Nephron (organoid): ENCODE results near the gene MINPP1.
A peak's percentile ranks its signal among the peaks of the same experiment; 100 is the strongest.

Experiments used
- H3K27ac Mint-ChIP-seq, 3 experiments: 2 replicates each; pipeline ENCODE4 v1.8.0; 2020; ENCODE audit warnings: mixed read lengths in 3 of 3, mild to moderate bottlenecking in 2 of 3, moderate library complexity in 1 of 3
- H3K27me3 Mint-ChIP-seq: 2 replicates; pipeline ENCODE4 v1.8.0; 2021; ENCODE audit warnings: low read depth, mild to moderate bottlenecking, moderate library complexity, mixed read lengths
- H3K36me3 Mint-ChIP-seq: 2 replicates; pipeline ENCODE4 v1.8.0; 2020; ENCODE audit warnings: low read depth, mixed read lengths
- H3K4me1 Mint-ChIP-seq: 2 replicates; pipeline ENCODE4 v1.8.0; 2020; ENCODE audit warnings: mixed read lengths
- H3K4me3 Mint-ChIP-seq, 3 experiments: 2 replicates each; pipeline ENCODE4 v1.8.0; 2020; ENCODE audit warnings: mild to moderate bottlenecking in 3 of 3, mixed read lengths in 3 of 3, moderate library complexity in 2 of 3
- H3K9me3 Mint-ChIP-seq: 2 replicates; pipeline ENCODE4 v1.8.0; 2020; ENCODE audit warnings: mixed read lengths
- TF ChIP-seq, protein P1 (sequence below), 3 experiments: fragments of 200-600 bp; sonication (generic); IDR thresholded peaks; one replicate each; pipeline ENCODE4 v1.5.0; 2021; ENCODE audit warnings: antibody characterized with exemption in 3 of 3; ENCODE audit not compliant: unreplicated experiment in 3 of 3

MINPP1 gene

DNA sequence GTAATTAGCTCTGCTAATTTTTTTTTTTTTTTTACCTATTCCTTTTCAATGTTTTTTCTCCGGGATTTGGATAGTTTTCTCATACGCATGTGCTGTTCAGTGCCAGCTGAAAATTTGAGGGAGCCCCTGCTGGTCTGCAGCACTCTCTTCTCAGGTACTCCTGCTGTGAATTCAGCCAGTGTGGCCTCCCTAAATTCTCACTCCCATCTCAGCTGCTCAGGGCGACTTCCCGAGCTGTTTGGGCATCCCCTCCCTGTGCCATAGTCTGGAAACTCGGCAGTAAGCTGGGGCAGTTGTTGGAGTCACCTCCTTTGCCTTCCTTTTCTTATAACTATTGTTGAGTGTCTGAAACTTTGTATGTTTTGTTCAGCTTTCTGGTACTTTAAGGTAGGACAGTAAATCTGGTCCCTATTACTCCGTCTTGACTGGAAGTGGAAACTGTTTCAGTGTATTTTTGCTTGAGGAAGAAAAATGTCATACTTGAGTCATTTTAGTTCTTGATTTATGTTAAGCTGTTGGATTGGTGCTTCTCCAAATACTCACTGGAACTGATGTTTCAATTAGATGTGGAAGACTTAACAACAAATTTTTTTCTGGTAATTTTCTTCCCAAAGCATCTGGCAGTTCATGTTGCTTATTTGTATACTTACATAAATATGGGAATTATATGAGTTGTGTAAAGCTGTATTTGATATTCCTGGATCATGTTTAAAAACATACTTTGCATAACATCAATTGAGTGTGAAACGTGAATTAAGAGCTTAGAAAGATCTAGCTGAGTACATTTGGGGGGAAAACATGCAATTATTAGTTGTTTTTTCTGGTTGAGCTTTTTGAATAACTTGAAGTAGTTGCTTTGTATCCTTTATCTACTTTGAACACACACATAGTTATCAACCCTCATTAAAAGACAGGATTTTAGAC, 33.7 kb downstream of the MINPP1 start:
- Mint-ChIP-seq H3K27me3 (peaks cover 2% of the 10 kb centered on the region), H3K4me3 (no peak overlapping the region), H3K4me1 (peaks cover 7% of the 10 kb centered on the region), H3K27ac (peak overlapping the region in 2 of 3 experiments; percentile 49 to 55), H3K36me3 (peaks cover 51% of the 10 kb centered on the region), H3K9me3 (peaks cover 14% of the 10 kb centered on the region)
- TF ChIP-seq, protein P1, sequence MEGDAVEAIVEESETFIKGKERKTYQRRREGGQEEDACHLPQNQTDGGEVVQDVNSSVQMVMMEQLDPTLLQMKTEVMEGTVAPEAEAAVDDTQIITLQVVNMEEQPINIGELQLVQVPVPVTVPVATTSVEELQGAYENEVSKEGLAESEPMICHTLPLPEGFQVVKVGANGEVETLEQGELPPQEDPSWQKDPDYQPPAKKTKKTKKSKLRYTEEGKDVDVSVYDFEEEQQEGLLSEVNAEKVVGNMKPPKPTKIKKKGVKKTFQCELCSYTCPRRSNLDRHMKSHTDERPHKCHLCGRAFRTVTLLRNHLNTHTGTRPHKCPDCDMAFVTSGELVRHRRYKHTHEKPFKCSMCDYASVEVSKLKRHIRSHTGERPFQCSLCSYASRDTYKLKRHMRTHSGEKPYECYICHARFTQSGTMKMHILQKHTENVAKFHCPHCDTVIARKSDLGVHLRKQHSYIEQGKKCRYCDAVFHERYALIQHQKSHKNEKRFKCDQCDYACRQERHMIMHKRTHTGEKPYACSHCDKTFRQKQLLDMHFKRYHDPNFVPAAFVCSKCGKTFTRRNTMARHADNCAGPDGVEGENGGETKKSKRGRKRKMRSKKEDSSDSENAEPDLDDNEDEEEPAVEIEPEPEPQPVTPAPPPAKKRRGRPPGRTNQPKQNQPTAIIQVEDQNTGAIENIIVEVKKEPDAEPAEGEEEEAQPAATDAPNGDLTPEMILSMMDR (IDR thresholded peaks at IDR 0.05; ENCODE audit: unreplicated experiment in 3 of 3): no peak

DNA sequence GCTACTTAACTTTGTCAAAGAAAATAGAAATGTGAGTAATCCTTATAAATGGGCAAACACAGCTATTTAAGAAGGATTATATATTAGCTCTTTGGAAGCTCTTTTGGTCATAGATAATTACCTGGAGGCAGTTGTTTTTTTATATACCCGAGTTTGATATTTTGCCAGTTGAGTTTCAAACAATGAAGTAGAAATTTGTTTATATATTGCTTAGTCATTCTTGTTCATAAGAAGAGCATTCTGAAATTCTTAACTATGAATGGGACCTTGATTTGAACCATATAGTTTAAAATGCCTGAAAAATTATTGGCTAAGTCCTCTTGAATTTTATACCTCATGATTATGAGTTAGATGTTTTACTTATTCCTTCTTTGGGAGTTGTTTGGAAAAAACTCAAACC, 36.4 kb downstream of the MINPP1 start:
- TF ChIP-seq, protein P1 (IDR thresholded peaks at IDR 0.05; ENCODE audit: unreplicated experiment in 3 of 3): no peak
- peaks cover 14% of the 10 kb centered on the region for H3K9me3 Mint-ChIP-seq
- H3K27ac Mint-ChIP-seq: no peak overlapping the region
- H3K36me3 Mint-ChIP-seq: peaks cover 61% of the 10 kb centered on the region
- no peak overlapping the region for H3K4me3 Mint-ChIP-seq
- H3K4me1 Mint-ChIP-seq: peaks cover 7% of the 10 kb centered on the region
- H3K27me3 Mint-ChIP-seq: peaks cover 3% of the 10 kb centered on the region

DNA sequence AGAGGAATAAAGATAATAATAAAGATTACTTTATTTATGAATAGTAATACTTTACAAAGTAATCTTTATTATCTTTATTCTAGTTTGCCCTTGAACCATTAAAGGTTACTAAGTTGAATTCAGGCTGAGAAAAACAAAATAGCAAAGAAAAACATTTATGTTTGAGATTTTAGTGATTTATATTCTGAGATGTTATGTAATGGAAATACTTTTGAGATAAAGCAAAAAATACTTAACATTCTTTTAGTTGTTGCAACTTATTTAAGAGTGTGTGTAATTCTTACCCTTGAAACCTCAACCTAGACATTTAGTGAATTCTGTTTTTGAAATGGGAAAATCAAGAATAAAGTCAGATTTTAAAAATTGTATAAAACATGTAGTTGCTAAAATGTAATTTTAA, 40.0 kb downstream of the MINPP1 start:
- TF ChIP-seq, protein P1 (IDR thresholded peaks at IDR 0.05; ENCODE audit: unreplicated experiment in 3 of 3): no peak
- Mint-ChIP-seq H3K36me3 (peaks cover 54% of the 10 kb centered on the region), H3K27ac (no peak overlapping the region), H3K27me3 (peaks cover 3% of the 10 kb centered on the region), H3K4me1 (no peaks in the 10 kb centered on the region), H3K4me3 (no peak overlapping the region), H3K9me3 (peaks cover 14% of the 10 kb centered on the region)

DNA sequence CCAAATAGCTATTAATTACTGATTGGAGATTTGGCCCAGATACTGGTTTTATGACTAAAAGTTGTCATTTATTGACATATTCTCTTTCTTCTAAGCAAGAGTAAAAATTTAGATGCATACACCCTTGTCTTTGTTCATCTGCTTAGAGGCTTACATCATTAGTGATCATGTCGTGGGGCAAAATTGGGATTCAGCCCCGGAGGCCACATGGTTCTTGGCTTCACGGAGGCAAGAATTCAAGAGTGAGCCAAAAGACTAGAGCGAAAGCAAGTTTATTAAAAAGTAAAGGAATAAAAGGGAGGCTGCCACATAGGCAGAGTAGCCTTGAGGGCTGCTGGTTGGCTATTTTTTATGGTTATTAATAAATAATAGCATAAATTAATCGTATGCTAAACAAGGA, 41.1 kb downstream of the MINPP1 start:
- H3K4me3 Mint-ChIP-seq: no peak overlapping the region
- peaks cover 50% of the 10 kb centered on the region for H3K36me3 Mint-ChIP-seq
- H3K27ac Mint-ChIP-seq: no peak overlapping the region
- TF ChIP-seq, protein P1 (IDR thresholded peaks at IDR 0.05; ENCODE audit: unreplicated experiment in 3 of 3): no peak
- H3K9me3 Mint-ChIP-seq: peaks cover 14% of the 10 kb centered on the region
- H3K4me1 Mint-ChIP-seq: no peaks in the 10 kb centered on the region
- peaks cover 3% of the 10 kb centered on the region for H3K27me3 Mint-ChIP-seq

DNA sequence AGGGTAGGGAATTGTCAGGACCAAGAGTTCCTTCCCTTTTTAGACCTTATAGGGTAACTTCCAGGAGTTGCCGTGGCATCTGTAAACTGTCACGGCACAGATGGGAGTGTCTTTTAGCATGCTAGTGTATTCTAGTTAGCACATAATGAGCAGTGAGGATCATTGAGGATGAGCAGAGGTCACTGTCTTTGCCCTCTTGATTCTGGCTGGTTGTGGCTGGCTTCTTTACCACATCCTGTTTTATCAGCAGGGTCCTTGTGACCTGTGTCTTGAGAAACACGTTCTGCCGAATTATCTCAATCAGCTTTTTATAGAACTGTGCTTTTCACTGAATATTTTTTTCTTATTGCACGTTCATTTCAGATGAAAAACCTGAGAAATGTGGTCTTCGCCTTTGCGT, 41.5 kb downstream of the MINPP1 start:
- TF ChIP-seq, protein P1 (IDR thresholded peaks at IDR 0.05; ENCODE audit: unreplicated experiment in 3 of 3): no peak
- peaks cover 3% of the 10 kb centered on the region for H3K27me3 Mint-ChIP-seq
- H3K36me3 Mint-ChIP-seq: peaks cover 48% of the 10 kb centered on the region
- H3K4me1 Mint-ChIP-seq: no peaks in the 10 kb centered on the region
- H3K4me3 Mint-ChIP-seq: no peak overlapping the region
- H3K9me3 Mint-ChIP-seq: peaks cover 14% of the 10 kb centered on the region
- no peak overlapping the region for H3K27ac Mint-ChIP-seq
